Posterior cingulate gyrus (tissue), 11 donors: Measurements from ENCODE around the gene MIER2.
"Not testable (repeated sequence)": the region's sequence is repeated elsewhere in the genome, so short reads cannot be mapped to it uniquely, and the experiment has no call there.

Source experiments
- DNase-seq, 10 donors: peaks; one replicate each; pipeline versions ENCODE4 v3.0.0 to v3.0.0-alpha.2; 2020 to 2021; ENCODE audit warnings: mixed read lengths in 3 of 10
- intact Hi-C: fragments of 100-400 bp; cut with DNase I; formaldehyde crosslinking; loops from one replicate; pipeline ENCODE4 v1.15.1; 2023

Gene MIER2

DNA sequence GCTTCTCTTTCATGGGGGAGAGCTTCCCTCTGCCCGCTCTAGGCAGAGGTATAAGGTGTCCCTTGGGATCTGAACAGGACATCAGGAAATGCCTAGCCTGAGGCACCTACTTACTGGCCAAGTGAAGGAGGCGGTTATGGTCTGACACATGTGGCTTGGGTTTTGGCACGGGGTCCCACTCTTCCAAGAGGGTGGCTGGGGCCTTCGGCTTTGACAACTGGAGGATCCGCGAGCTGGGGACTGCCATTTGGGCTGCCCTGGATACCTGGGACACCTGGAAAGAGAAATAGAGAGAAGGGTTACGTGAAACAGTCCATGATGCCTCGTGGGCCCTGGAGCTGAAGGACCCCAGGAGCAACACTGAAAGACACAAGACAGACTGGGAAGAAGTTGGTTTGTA lies 22.4 kb upstream of the MIER2 start:
- intact Hi-C loops = no loop called here

GRCh38 chr19:366205-366783 lies 21.7 kb upstream of the MIER2 start:
- DNase-seq = no peak
- intact Hi-C loops = no loop called here

More for the DNA sequence above, 22.4 kb upstream of the MIER2 start:
- peak in 1 of 10 donors; percentile 81 for DNase-seq

DNA sequence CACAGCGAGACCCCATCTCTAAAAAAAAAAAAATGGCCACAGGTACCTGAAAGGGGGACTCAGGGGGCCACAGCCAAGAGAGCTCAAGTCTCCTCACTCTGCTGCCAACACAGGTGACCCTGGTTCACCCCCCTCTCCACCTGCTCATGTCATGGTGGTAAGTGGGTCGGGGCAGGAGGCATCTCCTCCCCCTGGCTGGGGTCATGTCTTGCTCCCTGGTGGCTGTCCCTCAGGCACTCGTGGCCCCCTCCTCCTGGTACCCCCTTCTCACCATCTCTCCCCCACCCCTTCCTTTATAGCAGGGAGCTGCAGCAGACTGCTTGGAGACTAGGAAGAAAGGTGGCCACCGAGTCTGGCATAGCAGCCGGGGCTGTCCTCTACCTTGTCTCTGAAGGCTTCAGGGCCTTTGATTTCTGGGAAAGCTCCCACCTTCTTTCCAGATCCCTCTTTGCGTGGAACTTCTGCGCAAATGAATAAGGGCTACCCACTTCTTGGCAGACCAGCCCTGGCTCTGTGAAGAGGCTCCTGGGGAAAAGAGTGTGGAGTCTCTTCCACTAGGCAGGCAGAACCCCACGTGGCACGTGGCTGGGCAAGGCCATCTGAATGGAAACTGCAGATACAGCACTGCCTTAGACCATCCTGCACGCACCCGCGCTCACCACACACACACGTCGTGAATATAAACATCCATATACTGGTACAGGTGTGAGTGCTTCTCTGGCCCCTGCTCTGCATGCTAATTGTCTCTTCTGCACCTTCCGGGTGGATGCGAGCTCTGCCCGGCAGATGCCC lies 20.1 kb upstream of the MIER2 start:
- peak in 1 of 10 donors; percentile 88 for DNase-seq
- intact Hi-C loops = no loop called here

- intact Hi-C loops = no loop called here
- peak in 1 of 10 donors; percentile 47 for DNase-seq
Measured at GRCh38 chr19:362683-363082, 18.1 kb upstream of the MIER2 start.

DNA sequence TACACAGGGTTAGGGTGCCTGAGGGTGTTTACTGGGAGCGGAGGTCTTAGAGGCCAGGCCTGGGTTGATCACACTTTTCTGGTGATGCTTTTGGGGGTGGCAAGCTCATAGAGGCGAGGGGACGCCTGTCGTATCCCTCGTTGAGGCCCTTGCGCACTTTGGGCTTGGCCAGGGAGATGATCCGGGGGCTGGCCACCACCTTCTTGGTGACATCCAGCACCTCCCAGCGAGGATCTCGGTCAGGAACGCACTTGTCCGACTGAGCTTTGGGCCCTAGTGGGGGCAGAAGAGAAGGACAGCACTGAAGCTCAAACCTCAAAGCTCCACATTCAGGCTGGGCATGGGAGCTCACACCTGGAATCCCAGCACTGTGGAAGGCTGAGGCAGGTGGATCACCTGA lies 17.6 kb upstream of the MIER2 start:
- peak in 1 of 10 donors; percentile 68 for DNase-seq
- intact Hi-C loops = no loop called here

DNA sequence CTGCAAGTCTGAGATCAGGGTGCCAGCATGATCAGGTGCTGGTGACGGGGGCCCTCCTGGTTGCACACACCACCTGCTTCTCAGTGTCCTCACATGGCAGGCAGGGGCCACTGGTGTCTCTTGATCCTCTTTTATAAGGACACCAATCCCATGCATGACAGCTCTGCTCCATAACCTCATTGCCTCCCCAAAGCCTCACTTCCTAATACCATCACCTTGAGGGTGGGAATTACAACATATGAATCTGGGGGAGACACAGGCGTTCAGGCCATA lies 15.0 kb upstream of the MIER2 start:
- intact Hi-C loops = no loop called here
- DNase-seq = peak in 1 of 10 donors; percentile 49

DNA sequence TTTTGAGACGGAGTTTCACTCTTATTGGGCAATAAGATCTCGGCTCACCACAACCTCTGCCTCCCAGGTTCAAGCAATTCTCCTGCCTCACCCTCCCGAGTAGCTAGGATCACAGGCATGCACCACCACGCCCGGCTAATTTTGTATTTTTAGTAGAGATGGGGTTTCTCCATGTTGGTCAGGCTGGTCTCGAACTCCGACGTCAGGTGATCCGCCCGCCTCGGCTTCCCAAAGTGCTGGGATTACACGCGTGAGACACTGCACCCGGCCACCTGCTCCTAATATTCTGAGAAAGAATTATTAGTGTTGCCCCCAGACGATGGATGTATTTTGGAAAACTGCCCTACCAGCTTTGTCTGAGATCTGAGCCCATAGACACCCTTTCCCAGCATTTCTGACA lies 10.9 kb upstream of the MIER2 start:
- DNase-seq = peak in 2 of 10 donors; percentile 29 to 60
- intact Hi-C loops = not testable (repeated sequence)

DNA sequence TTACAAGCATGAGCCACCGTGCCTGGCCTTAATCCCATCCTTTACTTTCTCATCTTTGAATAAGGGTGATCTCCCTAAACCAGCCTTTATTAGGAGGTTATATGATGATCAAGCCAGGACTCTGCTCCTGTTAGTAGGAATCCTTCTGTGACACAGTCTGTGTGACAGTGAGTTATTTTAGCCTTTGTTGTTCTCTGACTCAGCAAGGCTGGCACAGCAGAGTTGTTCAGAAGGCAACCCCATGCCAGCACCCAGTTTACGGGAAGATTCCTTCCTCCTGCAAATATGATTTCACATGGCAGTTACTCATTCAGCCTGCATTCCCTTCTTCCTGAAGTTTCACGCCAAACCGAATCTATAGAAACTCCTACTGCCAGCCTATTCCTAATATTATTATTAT lies 10.5 kb upstream of the MIER2 start:
- intact Hi-C loops = no loop called here
- DNase-seq = peak in 2 of 10 donors; percentile 67 to 75

DNA sequence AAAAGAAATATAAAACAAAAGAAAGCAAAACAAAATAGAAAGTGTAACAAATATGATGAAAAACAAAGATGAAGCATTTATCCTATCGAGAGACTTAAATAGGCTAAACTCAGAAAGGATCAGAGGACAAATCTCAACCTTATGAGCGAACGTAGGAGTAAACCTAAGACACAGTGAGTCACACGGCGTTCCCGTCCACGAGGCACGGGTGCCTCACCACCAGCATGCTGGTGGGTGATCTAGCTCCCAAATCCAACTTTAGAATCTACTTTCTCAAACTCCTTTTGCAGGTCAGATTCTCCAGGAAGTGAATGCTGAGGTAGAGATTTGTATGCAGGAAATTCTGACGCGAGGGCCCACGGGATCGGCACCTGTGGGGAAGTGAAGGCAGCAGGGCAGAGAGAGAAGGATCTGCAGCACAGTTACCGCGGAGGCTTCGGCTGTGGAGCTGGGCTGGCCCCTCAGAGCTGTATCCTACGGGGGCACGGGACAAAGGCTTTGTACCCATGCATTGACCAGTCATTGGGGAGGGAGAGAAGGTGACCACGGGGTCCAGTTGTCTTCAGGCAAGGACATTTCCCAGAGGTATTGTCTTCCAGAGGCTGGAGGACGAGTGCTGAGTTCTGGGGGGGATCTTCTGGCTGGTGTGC lies 7.5 kb upstream of the MIER2 start:
- DNase-seq = peak in 2 of 10 donors; percentile 30 to 60

DNA sequence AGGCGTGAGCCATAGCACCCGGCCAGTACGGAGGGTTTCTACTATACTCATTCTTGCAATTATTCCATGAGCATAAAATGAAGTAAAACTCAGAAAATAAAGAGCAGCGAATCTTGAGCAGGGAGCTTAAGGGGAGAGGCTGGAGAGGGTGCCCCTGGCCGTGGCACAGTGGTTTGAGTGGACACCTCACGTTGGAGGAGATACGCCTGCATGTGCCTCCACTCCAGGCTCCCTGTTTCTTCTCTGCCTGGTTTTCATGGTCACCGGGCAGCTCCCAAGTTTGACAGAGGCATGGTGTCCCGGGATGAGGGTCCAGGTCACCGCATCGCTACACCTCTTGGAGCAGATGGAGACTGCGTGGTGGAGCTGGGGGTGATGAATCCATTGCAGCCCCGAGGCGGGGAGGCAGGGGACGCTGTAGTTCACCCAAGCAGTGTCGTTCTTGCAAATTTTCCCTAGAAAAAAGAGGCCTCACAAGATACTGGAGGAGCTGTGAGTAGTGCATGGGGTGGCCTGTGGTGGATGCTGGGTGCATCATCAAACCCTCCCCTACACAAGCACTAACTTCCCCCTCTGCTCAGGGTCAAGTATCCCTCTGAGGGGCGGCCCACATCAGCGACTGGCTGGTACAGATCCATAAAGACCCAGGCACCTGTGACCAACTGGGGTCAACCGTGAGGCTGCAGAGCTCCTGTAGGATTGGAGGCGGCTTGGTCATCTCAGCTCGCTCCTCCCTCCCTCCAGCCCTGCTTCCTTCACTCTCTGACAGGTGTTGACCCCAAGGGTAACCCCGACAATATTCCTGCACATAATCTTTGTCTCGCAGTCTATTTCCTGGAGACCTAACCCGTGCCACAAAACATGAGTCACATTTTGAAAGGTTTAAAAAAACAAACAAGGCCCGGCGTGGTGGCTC lies 3.6 kb upstream of the MIER2 start:
- intact Hi-C loops = loop anchor here (10.0 kb wide), 2 partner anchors 53 to 137 kb away; partner anchors contain the start of gene PLPP2
- DNase-seq = peak in 1 of 10 donors; percentile 77

More for the DNA sequence above, 7.5 kb upstream of the MIER2 start:
- intact Hi-C loops = no loop called here

GRCh38 chr19:345320-345879 lies 804 bp upstream of the MIER2 start:
- intact Hi-C loops = loop anchor here (10.0 kb wide), 2 partner anchors 51 to 139 kb away; partner anchors contain the start of gene PLPP2

GRCh38 chr19:343941-344624 lies 513 bp downstream of the MIER2 start:
- intact Hi-C loops = loop anchor here (10.0 kb wide), 2 partner anchors 49 to 141 kb away; partner anchors contain the start of gene PLPP2
- DNase-seq = peak in 3 of 10 donors; percentile 48 to 82 (median 66)

More at GRCh38 chr19:345320-345879, 804 bp upstream of the MIER2 start:
- peak in 1 of 10 donors; percentile 77 for DNase-seq

DNA sequence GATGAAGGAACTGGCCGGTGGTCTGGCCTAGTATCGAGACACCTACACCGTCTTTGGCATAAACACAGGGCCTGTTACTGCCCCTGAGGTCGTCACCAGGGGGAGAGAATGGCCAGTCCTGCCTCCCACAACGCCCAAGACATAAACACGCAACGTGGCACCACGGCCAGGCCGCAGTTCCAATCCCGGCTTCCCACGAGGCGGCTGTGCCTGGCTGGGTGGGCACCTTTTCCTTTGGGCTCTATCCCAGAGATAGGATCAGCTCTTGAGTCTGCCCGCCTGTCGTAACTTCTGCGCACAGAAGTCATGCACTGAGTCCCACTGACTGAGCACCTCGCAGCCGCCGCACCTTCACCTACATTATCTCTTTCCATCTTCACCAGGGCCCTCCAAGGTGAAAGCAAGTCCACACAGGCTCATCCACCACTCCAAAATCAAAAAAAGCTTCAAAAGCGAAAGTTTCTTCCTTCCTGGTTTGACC lies 1.1 kb downstream of the MIER2 start:
- DNase-seq = peak in 2 of 10 donors; percentile 62 to 67
- intact Hi-C loops = loop anchor here (10.0 kb wide), 2 partner anchors 49 to 141 kb away; partner anchors contain the start of gene PLPP2

DNA sequence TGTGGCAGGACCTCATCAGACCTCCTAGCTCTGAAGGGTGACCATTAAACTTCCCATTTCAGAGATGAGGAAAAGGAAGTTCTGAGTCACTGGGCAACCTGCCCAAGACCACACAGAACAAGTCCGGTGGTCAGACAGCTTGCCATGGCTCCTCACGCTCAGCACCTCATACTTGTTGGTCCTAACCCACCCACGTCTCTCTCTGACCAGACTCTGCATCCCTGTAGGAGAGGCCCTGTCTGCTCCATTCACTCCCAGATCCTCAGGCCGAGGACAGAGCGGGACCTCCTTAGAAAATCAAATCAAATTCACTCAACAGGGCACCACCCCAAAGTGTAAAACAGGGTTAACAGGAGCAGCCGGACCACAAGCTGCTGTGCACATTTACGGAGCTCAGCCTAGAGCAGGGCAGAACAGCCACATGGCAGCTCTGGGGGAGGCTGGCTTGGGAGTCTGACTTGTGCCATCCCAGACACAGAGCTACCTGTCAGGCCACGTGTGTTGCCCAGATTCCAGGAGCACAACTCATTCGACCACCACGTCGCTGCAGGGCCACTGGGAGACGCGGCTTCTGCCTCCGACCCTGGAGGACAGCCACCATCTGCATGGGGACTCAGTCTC lies 1.7 kb downstream of the MIER2 start:
- intact Hi-C loops = loop anchor here (10.0 kb wide), 2 partner anchors 48 to 142 kb away; partner anchors contain the start of gene PLPP2
- DNase-seq = peak in 3 of 10 donors; percentile 39 to 78 (median 61)

- no peak for DNase-seq
- intact Hi-C loops = loop anchor here (10.0 kb wide), 2 partner anchors 47 to 143 kb away; partner anchors contain the start of gene PLPP2
Measured at GRCh38 chr19:342128-342455, 2.5 kb downstream of the MIER2 start.

DNA sequence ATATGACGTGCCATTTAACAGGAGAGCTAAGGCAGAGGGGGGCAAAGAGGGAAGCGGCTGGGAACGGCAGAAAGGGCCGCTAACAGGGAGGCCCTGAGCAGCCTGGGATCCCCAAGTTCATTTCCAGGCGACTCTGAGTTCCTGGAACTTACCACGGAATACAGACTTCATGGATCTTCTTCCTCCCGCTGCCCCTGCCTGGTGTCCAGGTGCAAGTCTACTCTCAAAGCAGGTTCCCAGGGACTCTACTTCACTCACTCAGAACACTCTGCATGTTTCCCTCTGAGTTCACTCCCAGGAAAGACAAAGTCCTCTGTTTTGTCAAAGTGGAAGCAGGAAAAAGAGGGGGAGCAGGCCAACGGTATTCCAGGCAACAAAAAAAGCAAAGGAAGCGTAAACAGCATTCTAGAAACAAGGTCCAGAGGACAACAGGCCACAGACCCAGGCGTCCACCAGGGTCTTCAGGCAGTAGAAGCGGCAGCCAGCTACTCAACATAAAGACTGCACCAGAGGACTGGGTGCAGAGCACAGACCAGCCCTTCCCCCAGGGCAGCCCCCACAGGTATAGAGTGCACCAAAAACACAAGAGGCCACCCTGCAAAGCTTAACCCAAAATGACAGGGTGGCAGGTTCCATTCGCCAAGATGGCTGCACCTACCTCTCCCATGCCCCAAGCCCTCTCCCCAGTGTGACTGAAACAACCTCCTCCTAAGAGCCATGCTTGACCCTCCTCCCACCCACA lies 3.0 kb downstream of the MIER2 start:
- DNase-seq = peak in 1 of 10 donors; percentile 55
- intact Hi-C loops = loop anchor here (10.0 kb wide), 2 partner anchors 47 to 143 kb away; partner anchors contain the start of gene PLPP2

GRCh38 chr19:340620-341385 lies 3.8 kb downstream of the MIER2 start:
- peak in 1 of 10 donors; percentile 45 for DNase-seq
- intact Hi-C loops = loop anchor here (10.0 kb wide), 2 partner anchors 46 to 144 kb away; partner anchors contain the start of gene PLPP2
